Activated CD4-positive, alpha-beta T cell treated with anti-CD3 and anti-CD28 coated beads for 1 hour (primary cell): ENCODE measurements around the gene HMCES.
A peak's percentile ranks its signal among the peaks of the same experiment; 100 is the strongest.

Experiments used
- DNase-seq: peaks from one replicate; pipeline ENCODE4 v3.0.0-alpha.2; 2020

HMCES gene, protein sequence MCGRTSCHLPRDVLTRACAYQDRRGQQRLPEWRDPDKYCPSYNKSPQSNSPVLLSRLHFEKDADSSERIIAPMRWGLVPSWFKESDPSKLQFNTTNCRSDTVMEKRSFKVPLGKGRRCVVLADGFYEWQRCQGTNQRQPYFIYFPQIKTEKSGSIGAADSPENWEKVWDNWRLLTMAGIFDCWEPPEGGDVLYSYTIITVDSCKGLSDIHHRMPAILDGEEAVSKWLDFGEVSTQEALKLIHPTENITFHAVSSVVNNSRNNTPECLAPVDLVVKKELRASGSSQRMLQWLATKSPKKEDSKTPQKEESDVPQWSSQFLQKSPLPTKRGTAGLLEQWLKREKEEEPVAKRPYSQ

DNA sequence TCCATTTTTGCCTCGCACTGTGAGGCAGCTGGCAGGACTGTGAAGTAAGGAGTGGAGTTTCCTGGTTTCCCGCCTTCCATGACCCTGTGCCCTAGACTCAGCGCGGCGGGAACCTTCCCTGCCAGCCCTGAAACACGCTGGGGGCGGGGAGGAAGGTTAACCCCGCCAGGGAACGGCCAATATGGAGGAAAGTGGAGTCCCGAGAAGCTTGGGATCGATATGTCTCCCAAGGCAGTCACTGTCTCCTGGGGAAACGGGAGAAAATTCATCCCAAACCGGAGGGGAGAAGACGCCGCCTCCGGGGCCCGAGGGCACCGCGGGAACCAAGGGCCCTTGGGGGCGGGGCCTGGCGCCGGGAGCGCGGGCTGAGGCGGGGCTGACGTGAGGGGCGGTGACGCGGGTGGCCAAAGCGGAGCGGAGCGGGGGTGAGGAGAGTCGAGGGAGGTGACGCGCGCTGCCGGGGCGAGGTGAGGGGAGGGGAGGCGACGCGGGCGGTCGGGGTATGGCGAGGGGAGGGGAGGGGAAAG is at the start of gene HMCES:
Gene HMCES (plus strand): TSS at position 432 of the 527 bp plus-strand sequence. CDS start 863 bp downstream, outside the sequence.
- peak; percentile 89 for DNase-seq

DNA sequence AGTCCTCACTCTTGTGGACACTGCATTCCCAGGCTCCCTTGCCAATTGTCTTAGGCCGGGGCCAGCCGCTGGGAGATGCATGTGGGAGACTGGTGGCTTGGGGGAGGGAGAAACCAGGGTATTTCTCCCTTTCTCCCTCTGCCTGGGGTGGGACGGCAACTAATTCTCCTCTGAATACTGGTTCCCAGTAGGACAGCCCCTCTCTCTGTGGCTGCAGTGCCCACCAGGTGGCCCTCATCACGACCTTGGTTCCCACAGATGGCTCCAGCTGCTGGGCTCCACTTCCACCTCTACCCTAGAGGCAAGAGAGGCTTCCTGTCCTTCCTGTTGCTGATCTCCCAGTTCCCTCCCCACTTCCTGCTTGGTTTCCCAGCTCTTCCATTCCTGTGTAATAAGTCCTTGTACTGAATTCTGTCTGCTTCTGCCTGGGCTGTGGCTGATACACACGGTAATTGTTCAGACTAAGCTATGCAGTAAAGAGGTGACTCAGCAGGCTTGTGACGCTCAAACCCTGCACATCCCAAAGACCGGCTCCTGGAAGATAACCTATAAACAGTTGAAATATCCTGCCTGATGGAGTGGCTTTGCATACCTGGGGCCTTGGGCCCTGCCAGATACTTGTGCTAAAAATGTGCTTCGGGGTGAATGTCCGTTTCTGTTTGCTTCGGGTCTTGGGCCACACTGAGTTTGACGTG is 49.6 kb upstream of the HMCES start:
- DNase-seq: no peak

DNA sequence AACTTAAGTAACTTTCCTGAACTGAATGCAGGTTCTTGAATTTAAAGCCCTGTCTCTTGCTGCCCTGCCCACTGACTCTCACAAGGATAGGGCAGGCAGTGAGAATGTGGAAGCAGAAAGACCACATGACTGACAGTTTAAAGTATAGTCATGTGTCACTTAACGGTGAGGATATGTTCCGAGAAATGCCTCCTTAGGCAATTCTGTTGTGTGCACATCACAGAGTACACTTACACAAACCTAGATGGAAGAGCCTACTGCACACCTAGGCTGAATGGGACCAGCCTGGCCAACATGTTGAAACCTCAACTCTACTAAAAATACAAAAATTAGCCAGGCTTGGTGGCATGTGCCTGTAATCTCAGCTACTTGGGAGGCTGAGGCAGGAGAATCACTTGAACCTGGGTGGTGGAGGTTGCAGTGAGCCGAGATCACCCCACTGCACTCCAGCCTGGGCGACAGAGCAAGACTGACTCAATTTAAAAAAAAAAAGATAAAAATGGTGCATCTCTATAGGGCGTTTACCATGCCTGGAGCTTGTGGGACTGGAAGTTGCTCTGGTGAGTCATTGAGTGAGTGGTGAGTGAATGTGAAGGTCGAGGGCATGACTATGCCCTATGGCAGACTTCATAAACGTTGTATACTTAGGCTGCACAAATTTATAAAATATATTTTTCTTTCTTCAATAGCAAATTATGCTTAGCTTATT is 48.2 kb upstream of the HMCES start:
- DNase-seq: no peak

DNA sequence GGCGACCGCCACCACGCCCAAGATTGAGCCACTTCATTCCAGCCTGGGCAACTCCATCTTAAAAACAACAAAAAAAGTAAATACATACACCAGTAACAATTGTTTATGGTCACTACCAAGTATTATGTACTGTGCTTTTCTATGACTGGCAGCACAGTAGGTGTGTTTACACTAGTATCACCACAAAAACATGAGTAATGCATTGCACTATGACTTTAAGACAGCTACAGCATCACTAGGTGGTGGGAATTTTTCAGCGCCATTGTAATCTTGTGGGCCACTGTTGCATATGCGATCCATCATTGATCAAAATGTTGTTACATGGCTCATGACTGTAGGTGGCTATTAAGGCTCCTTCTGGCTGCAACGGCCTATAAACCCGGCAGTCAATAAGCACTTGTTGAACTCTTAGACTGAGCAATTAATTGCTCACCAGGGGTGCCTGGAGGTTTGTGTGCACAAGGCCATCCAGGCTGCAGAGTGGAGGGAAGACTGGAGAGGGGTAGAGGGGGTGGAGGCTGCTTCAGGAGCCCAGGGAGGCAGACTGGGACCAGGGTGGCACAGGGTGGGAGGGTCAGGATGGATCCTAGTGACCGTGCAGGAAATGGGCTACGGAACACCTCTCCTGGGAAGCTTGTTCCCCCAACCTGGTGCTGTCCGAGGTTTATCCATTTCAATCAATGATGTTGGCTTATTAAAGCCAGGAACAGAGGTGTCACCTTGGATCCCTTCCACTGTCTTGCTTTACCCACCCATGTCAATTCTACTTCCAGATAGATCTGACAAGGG is 47.1 kb upstream of the HMCES start:
- no peak for DNase-seq

DNA sequence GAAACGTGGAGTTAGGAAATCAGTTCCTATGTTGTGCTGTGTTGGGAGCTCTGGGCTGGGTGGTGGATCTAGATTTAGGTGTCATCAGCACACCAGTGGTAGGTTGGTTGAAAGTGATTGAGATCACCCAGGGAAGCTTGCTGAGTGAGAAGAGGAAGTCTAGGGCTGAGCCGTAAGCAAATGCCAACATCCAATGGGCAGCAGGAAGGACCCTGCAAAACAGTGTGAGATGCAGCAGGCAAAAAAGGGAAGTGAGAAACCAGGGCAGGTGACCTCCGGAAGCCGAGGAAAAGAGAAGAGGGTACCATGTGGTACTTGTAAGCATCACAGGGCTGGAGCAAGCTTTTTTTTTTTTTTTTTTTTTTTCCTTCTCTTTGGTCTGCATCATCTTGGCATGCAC is 45.1 kb upstream of the HMCES start:
- DNase-seq: no peak

DNA sequence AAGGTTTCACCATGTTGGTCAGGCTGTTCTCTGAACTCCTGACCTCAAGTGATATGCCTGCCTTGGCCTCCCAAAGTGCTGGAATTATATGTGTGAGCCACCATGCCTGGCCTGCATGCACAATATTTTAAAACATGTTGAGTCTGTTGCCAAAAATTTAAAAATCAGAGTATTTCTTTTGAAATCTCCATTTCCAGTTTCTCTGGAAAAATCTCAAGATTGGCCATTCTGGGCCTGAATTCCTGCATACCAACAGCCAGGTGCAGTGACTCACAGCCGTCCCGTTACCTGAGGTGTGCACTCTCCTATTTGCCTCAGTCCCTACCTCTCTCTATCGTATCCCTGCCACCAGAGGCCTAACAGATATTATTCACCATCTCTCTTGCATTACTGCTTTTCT is 44.2 kb upstream of the HMCES start:
- no peak for DNase-seq

DNA sequence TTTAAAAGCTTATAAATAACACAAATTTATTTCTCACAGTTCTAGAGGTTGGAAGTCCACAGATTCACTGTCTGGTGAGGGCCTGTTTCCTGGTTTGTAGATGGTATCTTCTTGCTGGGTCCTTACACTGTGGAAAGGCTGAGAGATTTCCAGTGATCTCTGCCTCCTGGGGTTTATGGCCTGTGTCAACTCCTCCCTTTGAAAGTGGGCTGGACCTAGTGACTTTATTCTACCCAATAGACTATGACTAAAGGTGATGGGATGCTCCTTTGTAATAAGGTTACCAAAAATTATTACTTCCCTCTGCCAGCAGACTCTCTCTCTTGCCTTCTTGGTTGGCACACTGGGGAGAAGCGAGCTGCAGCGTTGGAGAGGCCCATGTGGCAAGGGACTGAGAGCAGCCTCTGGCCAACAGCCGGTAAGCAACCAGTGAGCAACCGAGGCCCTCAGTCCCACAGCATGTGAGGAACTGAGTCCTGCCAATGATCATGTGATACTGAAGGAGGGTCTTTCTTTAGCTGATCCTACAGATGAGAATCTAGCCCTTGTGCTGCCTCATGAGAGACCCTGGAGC is 43.2 kb upstream of the HMCES start:
- no peak for DNase-seq

DNA sequence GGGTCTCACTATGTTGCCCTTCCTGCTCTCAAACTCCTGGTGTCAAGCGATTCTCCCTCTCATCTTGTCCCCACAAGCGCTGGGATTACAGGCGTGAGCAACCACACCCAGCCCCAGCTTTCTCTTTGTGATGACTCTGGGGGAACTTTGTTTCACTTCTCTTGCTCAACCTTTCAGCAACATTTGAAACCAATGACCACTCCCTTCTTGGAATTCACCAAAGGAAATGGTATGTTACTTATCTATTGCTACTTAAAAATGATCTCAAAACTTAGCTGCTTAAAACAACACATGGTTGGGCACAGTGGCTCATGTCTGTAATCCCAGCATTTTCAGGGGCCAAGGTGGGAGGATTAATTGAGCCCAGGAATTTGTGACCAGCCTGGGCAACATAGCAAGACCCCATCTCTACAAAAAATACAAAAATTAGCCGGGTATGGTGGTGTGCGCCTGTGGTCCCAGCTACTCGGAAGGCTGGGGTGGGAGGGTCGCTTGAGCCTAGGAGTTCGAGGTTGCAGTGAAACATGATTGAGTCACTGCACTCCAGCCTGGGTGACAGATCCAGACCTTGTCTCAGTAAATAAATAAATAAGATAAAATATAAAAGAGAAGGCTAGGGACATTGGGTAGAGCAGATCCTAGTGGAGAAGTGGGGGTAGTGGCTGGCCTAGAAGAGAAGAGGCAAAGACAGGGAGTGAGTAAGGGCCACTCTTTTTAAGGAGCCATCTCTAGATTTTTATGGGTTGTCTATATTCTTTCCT is 39.5 kb upstream of the HMCES start:
- DNase-seq: no peak

DNA sequence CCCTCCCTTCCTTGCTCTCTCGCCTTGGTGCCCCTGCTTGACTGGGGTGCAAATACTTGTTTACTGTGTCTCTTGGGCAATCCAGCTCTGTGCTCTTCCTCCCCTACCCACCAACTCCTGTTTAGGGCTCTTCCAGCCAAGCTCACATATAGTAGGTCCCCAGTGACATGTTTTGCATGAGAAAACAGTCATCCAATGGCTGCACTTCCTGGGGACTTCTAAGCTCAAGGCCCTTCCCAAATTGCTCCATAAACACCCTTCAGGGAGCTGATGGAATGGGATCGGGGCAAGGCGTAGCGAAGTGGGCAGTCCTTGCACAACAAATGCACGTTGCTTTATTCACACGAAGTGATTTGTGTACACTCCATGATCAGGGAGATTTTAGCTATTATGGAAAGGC is 38.7 kb upstream of the HMCES start:
- DNase-seq: no peak

DNA sequence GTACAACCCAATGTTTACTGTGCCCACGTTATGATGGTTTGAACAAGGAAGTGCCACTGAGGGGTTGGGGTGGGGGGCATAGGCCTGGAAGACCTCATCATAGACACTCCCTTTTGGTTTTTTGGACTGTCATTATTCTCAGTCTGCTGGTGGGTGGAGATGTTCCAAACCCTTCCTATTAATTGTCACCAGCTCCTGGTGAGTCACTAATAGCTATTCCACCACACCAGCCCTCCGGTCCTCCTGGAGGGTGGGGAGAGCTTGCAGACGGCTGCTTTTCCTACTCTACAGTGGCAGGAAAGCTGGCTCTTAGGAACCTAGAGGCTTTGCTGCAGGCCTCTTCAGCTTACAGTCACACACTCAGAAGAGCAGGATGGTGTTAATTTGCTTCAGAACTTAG is 38.2 kb upstream of the HMCES start:
- DNase-seq: no peak

DNA sequence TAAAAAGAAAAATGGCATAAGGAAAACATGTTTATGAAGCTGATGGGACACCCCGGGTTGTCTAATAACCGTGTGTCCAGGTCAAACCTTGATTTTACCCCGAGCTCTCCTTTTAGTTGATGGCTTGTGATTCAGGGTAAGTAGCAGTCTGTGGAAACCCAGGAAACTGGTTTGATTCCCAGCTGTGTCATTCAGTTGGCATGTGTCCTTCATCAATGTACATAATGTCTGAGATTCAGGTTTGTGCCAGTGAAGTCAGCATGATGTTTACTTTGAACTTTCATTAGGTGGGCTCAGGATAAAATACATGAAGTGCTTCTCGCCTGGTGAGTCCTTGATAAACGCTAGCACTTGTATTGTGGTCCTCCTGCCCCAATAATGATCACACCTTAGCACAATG is 33.5 kb upstream of the HMCES start:
- no peak for DNase-seq

DNA sequence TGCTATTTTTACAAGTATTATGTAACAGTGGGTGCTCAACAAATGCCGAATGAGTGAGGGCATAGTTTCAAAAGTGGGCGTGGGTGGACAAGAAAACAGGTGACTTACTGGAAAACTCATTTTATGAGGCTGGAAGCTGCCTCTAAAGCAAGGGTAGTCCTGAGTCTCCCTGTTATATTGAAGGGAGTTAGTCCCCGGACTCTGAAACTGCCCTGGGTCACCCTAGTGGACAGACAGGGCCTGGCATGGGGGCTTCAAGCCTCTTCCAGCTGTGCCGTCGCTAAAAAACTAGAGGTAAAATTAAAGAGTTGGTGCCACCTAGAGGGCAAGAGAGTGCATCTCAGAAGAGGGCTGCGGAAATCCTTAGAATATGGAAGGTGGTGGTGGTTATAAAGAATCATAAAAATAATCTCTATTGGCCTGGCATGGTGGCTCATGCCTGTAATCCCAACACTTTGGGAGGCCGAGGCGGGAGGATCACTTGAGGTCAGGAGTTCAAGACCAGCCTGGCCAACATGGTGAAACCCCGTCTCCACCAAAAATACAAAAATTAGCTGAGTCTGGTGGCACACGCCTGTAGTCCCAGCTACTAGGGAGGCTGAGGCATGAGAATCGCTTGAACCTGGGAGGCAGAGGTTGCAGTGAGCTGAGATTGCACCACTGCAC is 32.9 kb upstream of the HMCES start:
- peak; percentile 51 for DNase-seq

DNA sequence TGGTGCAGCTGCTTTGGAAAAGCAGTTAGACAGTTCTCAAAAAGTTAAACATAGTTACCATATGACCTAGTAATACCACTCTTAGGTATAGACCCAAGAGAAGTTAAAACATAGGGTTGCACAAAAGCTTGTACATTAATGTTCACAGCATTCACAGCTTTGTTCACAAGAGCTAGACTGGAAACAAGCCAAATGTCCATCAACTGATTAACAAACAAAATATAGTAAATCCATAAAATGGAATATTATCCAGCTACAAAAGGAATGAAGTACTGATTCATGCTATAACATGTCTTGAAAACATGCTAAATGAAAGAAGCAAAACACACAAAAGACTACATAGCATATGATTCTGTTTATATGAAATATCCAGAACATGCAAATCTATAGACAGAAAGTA is 32.0 kb upstream of the HMCES start:
- no peak for DNase-seq

DNA sequence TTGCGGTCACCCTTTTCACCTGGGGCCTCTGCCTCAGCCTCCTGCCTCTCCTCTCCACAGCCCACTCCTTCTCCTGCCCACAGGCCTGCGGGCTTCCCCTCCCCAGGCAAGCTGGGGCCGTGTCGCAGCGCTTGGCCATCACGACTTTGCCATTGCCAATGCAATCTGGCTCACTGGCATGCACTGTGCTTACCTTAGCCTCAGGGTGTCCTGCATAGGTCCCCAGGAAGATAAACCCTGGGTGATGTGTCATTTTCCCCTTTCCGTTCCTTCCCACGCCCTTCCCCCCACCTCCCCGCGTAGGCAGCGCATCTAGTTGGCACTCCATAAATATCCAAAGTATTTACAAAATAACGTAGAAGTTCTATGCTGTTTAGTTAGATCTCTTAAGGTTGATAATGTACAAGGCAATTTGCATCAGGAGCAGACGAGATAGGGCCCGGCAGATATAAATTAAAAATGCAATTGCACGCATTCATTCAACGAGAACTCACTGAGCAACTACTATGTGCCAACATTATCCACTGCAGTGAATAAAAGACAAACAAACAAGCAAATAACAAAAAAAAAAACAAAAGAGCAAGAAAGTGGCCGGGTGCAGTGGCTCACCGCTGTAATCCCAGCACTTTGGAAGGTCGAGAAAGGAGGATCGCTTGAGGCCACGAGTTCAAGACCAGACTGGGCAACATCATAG is 30.2 kb upstream of the HMCES start:
- DNase-seq: no peak

DNA sequence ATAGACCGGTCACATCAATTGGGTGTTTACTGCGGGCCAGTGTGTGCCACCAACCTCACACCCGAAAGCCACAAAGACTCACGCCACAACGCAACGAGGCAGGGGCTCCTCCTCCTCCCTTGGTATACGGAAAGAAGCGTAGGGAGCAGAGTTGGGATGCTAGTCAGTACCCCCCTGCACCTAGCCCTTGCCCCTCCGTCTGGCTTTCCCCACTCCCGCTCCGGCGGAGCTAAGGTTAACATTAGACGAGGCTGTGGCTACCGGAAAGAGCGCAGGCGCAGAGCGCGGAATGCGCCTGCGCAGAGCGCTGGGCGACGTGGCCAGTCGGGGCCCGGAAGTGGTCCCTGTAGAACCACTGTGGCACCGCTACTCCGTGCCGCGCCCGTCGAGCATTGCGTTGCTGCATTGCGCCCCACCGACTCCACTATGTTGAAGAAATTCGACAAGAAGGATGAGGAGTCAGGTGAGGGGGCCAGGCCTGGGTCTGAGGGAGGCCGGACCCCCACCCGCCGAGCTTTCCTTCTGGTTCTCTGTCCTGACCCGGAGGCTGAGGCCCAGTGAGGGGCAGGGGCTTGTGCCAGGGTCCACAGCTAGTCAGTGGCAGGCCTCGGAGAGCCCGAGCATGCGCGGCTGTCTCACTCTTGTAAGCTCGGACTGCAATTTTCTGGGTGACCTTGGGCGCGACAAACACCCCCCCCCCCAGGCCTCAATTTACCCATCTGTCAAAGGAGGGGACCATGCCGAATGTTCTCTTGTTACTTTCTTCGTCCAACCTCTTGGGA is 29.2 kb upstream of the HMCES start, which contains the start of gene COPG1:
Gene COPG1 (plus strand): TSS at position 323 of the 782 bp plus-strand sequence. CDS start 104 bp downstream, at position 427.
- peak; percentile 77 for DNase-seq

DNA sequence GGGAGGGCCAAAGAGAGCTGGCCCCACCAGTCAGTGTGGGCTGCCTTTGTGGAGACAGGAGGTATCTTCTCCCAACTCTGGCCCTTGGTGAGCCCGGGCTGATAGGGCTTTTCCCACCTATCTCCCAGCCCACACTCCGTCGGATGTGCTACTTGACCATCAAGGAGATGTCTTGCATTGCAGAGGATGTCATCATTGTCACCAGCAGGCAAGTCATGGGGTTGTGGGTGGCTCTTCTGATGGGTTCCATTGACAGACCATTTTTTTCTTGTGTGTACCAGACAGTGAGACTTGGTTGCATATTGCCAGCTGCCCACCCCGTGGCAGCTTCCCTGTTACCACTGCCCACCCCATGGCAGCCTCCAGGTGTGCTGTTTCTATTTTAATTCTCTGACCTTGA is 25.9 kb upstream of the HMCES start:
- no peak for DNase-seq

DNA sequence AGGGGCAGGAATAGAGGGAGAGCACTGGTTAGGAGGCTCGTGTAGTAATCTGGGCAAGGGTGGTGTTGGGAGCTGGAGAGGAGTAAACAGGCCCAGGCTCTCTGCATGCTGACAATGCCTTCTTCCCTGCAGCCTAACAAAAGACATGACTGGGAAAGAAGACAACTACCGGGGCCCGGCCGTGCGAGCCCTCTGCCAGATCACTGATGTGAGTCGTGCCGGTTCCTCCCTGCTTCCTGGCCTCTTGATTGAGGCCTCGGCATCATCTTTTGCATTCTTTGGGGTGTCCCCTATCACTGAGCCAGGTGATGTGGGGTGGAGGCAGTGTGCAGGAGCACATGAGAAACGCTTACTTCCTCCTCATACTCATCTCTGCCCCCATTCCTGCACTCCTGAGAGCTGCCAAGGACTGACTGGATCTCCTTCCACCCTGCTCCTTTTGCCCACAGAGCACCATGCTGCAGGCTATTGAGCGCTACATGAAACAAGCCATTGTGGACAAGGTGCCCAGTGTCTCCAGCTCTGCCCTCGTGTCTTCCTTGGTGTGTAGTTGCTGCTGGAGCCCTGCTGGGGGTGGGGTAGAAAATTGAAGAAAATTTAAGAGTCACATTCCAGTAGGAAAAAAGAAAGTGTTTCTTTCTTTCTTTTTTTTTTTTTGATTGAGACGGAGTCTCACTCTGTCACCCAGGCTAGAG is 24.0 kb upstream of the HMCES start:
- no peak for DNase-seq

DNA sequence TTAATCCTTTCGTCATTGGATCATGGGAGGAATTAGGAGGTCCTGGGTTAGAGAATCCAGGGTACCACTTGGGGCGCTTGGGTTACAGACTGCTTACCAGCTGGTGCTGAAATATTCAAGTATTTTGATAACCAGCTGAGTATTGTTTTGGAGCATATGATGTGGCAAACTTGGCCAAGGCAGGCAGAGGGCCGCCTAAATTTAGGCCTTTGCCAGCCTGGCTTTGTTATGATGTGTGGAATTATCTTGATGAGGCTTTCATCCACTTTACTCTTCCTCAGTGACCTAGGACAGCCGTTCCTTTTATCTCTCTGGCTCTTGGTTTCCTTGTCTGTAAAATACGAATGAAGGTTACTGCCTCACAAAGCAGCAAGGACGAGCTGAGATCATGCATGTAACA is 22.4 kb upstream of the HMCES start:
- DNase-seq: no peak

DNA sequence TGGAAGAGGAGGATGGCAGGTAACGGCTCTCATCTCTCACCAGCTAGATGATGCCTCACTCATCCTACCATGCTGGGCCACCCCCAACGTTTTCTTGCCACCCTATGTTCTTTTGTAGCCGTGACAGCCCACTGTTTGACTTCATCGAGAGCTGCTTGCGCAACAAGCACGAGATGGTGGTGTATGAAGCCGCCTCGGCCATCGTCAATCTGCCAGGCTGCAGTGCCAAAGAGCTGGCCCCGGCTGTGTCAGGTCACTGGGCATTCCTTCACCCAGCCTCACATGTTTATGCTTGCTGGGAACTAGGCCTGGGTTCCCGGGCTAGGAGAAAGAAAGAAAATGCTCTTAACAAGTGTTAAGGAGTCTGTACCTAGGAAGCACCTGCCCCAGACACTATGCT is 21.1 kb upstream of the HMCES start:
- DNase-seq: no peak
